Mononuclear cell (primary cell): ENCODE data around the gene ZFP3. TPM values are rescaled to one million over a fixed set of nuclear protein-coding genes. Genes with fewer than 3 reads are reported as not detected.
"Not testable (repeated sequence)": the region's sequence is repeated elsewhere in the genome, so short reads cannot be mapped to it uniquely, and the experiment has no call there.

Source experiments
- H3K27me3 ChIP-seq: 2 replicates; pipeline ENCODE4 v1.6.0; 2011; ENCODE audit warnings: low read length, control low read depth; ENCODE audit not compliant: insufficient read depth
- H3K4me1 ChIP-seq: 2 replicates; pipeline ENCODE4 v1.5.1; 2011; ENCODE audit warnings: mild to moderate bottlenecking, low read length, control low read depth; ENCODE audit not compliant: insufficient read depth
- H3K4me3 ChIP-seq: 2 replicates; pipeline ENCODE4 v1.5.1; 2011; ENCODE audit warnings: mild to moderate bottlenecking, low read length, moderate library complexity
- H3K9me3 ChIP-seq: 2 replicates; pipeline ENCODE4 v1.5.1; 2011; ENCODE audit warnings: low read depth, mild to moderate bottlenecking, control low read depth, low read length
- total RNA-seq: library from RNA; depleted of rRNA; stranded (reverse); fragments of >200 nt; gene quantifications from one replicate; pipeline ENCODE4 v1.2.3, GENCODE V29; 2012

Gene ZFP3
- total RNA-seq, 1 donor = 1.9 TPM

DNA sequence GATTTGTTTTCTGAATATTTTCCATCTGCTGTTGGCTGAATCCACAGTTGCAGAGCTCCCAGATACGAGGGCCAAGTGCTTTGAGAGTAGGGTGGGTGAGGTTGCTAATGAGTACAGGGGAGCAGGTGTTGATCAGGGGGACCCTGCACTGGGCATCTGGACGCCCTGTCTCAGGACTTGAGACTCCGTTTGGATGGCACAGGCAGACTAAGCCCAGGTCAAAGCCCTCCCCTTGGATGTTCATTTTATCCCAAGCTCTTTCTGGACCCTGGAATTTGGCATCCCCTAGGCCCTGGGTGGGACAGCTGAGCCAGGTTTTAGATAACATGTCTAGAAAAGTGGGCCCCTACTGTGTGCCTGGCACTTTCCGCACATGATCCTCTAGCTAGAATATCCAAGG lies 49.6 kb downstream of the ZFP3 start:
- no peak overlapping the region for H3K4me3 ChIP-seq
- no peaks in the 10 kb centered on the region for H3K9me3 ChIP-seq
- H3K27me3 ChIP-seq = peaks cover 7% of the 10 kb centered on the region
- H3K4me1 ChIP-seq = no peaks in the 10 kb centered on the region

DNA sequence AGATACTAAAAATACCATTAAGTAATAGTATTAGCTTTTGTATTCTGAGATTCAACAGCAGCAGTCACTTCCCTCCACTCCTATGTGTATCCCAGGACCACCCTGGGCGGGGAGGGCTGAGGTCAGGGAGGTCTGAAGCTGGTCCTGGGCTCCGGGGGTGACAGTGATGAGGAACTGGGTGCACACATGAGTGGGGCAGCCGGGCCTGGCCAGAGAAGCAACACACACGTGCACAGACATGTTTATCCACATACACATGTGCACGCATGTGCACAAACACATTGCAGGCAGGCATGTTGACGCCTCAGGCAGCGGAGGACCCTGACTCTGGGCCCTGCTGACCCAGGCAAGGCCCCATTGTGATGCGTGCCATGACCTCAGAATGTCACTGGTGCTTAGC lies 50.1 kb downstream of the ZFP3 start:
- not testable (repeated sequence) for H3K9me3 ChIP-seq, H3K4me1 ChIP-seq, H3K27me3 ChIP-seq, H3K4me3 ChIP-seq

- Histone ChIP-seq H3K9me3 (no peaks in the 10 kb centered on the region), H3K4me3 (no peak overlapping the region), H3K4me1 (no peaks in the 10 kb centered on the region), H3K27me3 (peaks cover 4% of the 10 kb centered on the region)
These were observed 50.8 kb downstream of the ZFP3 start for GRCh38 chr17:5128905-5129535.

DNA sequence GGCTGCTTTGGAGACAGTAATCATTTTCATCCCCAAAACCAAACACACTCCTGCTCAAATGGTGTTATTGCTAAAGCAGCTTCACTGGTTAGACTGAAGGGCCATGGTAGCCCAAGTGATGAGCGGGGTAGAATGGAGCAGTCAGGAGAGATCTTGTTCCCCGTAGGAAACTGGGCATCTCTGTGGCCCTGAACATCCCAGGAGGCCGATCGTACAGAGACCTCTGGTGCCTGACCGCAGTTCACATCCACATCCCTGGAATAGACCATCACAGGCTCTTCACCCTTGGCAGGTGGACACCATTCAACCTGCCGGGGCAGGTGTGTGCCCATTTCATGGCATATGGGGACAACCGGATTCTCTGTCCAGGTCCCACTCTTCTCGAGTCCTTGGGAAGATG lies 51.5 kb downstream of the ZFP3 start:
- not testable (repeated sequence) for H3K4me3 ChIP-seq, H3K4me1 ChIP-seq, H3K9me3 ChIP-seq, H3K27me3 ChIP-seq

DNA sequence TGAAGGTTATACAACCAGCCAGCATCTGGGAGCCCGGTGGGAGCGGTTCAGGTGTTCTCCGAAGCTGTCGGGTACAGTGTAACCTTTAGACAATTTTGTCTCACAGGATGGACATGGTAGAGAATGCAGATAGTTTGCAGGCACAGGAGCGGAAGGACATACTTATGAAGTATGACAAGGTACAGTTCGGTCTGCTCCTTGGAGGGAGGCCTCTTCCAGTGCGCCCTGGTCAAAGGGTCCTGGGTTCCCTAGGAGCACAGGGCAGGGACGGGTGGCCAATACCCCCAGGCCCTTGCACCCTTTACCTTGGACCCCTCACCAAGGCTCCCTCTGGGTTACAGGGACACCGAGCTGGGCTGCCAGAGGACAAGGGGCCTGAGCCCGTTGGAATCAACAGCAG lies 52.0 kb downstream of the ZFP3 start:
- H3K4me3 ChIP-seq, H3K4me1 ChIP-seq, H3K9me3 ChIP-seq, H3K27me3 ChIP-seq: not testable (repeated sequence)

GRCh38 chr17:5130687-5131086 lies 52.4 kb downstream of the ZFP3 start:
- not testable (repeated sequence) for H3K4me1 ChIP-seq, H3K27me3 ChIP-seq, H3K9me3 ChIP-seq, H3K4me3 ChIP-seq

DNA sequence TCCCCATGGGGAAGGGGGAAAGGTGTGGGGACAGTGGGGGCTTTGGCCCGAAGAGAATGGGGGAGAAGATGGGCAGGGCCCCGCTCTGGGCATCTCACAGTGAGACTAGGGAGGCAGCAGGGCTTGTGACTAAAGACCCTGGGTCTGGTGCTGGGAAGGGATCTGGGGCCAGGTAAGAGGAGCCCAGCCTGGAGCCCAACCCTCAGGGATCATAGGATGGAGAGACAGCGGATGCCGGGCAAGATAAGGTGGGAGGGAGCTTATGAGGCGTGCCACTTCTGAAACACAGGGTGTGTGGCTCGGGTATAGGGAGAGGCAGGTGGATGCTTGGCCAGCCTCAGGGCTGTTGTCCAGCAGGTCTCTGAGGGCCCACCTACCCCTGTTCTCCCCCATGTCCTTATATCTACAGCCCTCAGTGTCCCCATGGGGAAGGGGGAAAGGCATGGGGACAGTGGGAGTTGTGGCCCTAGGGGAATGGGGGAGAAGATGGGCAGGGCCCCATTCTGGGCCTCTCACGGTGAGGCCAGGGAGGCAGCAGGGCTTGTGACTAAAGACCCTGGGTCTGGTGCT lies 53.0 kb downstream of the ZFP3 start:
- Histone ChIP-seq H3K27me3 (no peaks in the 10 kb centered on the region), H3K4me1 (no peaks in the 10 kb centered on the region), H3K4me3 (no peak overlapping the region), H3K9me3 (no peaks in the 10 kb centered on the region)

- H3K4me1 ChIP-seq, H3K4me3 ChIP-seq, H3K9me3 ChIP-seq, H3K27me3 ChIP-seq: not testable (repeated sequence)
These were observed 53.7 kb downstream of the ZFP3 start for GRCh38 chr17:5131799-5132502.

GRCh38 chr17:5132503-5133225 lies 54.4 kb downstream of the ZFP3 start:
- not testable (repeated sequence) for H3K9me3 ChIP-seq, H3K4me1 ChIP-seq, H3K27me3 ChIP-seq, H3K4me3 ChIP-seq

GRCh38 chr17:5133311-5133710 lies 55.0 kb downstream of the ZFP3 start:
- Histone ChIP-seq H3K9me3 (no peaks in the 10 kb centered on the region), H3K4me3 (no peak overlapping the region), H3K27me3 (no peaks in the 10 kb centered on the region), H3K4me1 (no peaks in the 10 kb centered on the region)

GRCh38 chr17:5133961-5134360 lies 55.7 kb downstream of the ZFP3 start:
- not testable (repeated sequence) for H3K27me3 ChIP-seq

DNA sequence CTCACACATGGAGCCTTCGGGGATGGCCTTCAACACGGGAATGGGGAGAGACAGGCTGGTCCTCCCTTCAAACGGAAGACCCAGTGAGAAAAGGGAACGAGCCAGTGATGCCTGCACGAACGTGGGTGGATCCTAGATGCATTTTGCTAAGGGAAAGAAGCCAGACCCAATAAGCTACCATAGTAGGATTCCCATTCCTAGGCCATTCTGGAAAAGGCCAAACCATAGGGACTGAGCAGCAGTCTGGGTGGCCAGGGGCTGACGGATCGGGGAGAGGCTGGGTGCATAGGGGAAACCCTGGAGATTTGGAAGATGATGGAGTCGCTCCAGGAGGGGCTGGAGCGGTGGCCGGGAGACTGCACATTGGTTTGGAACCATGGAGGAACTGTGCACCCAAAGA lies 56.3 kb downstream of the ZFP3 start:
- not testable (repeated sequence) for H3K4me3 ChIP-seq, H3K27me3 ChIP-seq, H3K9me3 ChIP-seq, H3K4me1 ChIP-seq

More at GRCh38 chr17:5133961-5134360, 55.7 kb downstream of the ZFP3 start:
- H3K4me3 ChIP-seq, H3K4me1 ChIP-seq, H3K9me3 ChIP-seq: not testable (repeated sequence)

DNA sequence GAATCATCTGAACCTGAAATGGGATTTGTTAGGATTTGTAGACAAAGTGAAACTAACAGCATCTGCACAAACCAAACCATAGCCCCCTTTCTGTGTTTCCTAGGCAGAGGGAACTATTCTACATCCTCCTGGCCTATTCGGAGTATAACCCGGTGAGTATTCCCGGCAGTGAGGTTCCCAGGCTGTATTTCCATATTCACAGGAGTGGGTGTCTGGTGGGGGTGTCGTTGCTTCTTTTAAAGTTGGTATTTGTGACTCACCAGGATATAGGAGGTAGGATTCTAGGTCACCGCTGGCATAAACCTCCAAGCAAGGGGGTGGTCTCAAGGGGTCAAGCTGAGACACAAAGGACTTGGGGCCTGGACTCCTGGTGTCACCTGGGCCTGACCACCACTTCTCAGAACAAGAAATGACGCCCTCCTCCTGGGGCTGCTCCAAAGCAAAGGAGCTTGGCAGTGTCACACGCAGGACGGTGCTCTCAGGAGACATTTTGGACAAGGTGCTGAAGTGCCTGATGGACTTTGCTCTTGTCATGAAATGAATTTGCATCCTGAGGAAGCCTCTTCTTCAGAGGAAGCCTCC lies 57.0 kb downstream of the ZFP3 start:
- H3K4me1 ChIP-seq, H3K4me3 ChIP-seq, H3K9me3 ChIP-seq, H3K27me3 ChIP-seq: not testable (repeated sequence)

DNA sequence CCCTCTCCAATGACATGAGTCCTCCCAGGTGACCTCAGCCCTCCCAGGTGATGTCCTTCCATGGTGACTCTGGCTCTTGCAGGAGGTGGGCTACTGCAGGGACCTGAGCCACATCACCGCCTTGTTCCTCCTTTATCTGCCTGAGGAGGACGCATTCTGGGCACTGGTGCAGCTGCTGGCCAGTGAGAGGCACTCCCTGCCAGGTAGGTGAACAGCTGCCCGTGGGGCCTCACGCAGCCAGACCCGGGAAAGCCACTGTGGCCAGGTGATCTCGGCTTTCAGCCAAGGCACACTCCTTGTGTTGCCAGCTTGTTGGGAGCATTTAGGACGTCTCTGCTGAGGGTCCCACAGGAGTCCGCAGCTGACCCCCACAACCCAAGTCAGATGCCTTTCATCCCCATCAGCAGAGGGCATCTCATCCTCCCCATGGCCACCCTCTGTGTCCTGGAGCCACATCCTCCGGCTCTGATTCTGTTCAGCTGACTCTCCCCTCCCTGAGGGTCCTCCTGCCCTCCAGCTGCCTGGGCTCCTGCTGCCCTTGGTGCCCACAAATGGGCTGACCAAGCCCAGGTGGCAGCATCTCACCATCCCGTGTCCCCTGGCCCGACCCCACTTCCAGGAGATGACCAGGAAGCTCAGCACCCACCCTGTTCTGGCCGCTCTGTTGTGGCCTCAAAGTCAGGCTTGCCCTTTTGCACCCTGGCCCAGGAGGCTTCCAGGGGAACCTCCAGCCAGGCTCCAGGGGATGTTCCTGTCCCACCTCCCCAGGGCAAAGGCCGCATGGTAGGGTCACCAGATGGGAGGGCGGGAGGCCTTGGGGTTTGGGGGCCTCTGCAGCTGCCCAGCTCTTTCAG lies 57.7 kb downstream of the ZFP3 start:
- Histone ChIP-seq H3K4me3 (no peak overlapping the region), H3K27me3 (no peaks in the 10 kb centered on the region), H3K9me3 (no peaks in the 10 kb centered on the region), H3K4me1 (no peaks in the 10 kb centered on the region)
